GM21528 (cell line): Measurements from ENCODE around the gene PPFIA2.
"Not testable (repeated sequence)": the region's sequence is repeated elsewhere in the genome, so short reads cannot be mapped to it uniquely, and the experiment has no call there.

Experiments
- ATAC-seq: cut with Tn5 transposase; IDR thresholded peaks from one replicate; pipeline ENCODE4 v1.9.1; 2021; ENCODE audit warnings: mild to moderate bottlenecking, moderate library complexity; ENCODE audit not compliant: unreplicated experiment, low FRiP score

The PPFIA2 gene

GRCh38 chr12:81222846-81223592 lies 536.1 kb downstream of the PPFIA2 start:
- ATAC-seq, result no peak

- no peak for ATAC-seq
Measured at GRCh38 chr12:81221681-81222080, 537.5 kb downstream of the PPFIA2 start.

GRCh38 chr12:81216739-81217138 lies 542.4 kb downstream of the PPFIA2 start:
- no peak for ATAC-seq

GRCh38 chr12:81212996-81213696 lies 546.0 kb downstream of the PPFIA2 start:
- no peak for ATAC-seq

GRCh38 chr12:81211306-81211705 lies 547.8 kb downstream of the PPFIA2 start:
- no peak for ATAC-seq

- ATAC-seq, result not testable (repeated sequence)
Measured at GRCh38 chr12:81209772-81210225, 549.4 kb downstream of the PPFIA2 start.

- no peak for ATAC-seq
Measured at GRCh38 chr12:81209012-81209411, 550.1 kb downstream of the PPFIA2 start.

- ATAC-seq, result no peak
Measured at GRCh38 chr12:81208187-81208911, 550.8 kb downstream of the PPFIA2 start.
